CD4-positive, alpha-beta memory T cell (primary cell): ENCODE data around the gene CAMSAP3. TPM values are rescaled to one million over a fixed set of nuclear protein-coding genes. Genes with fewer than 3 reads are reported as not detected.

ENCODE experiments used
- CTCF ChIA-PET: fragments of 350-600 bp; sonication (Branson Sonifier 250); formaldehyde crosslinking; loops from one replicate; lab custom pipeline; 2021; ENCODE audit warnings: inconsistent platforms; ENCODE audit not compliant: partially characterized antibody; lab: Charles Lee
- POLR2A ChIA-PET: fragments of 350-600 bp; sonication (Branson Sonifier 250); formaldehyde crosslinking; loops from one replicate; lab custom pipeline; 2021; ENCODE audit not compliant: partially characterized antibody; lab: Charles Lee
- DNase-seq, 5 donors: peaks; one replicate each; pipeline versions ENCODE4 v3.0.0 to v3.0.0-alpha.2; 2020 to 2022; ENCODE audit warnings: mixed read lengths in 1 of 5
- H3K27ac ChIP-seq: one replicate; pipeline ENCODE4 v1.7.0; 2013; ENCODE audit warnings: low read depth, low read length
- H3K27me3 ChIP-seq: 2 replicates; pipeline ENCODE4 v1.7.0; 2013; ENCODE audit warnings: mild to moderate bottlenecking, low read length, moderate library complexity; ENCODE audit not compliant: insufficient read depth
- H3K36me3 ChIP-seq: 2 replicates; pipeline ENCODE4 v1.7.0; 2013; ENCODE audit warnings: mild to moderate bottlenecking, low read length, moderate library complexity; ENCODE audit not compliant: insufficient read depth
- H3K4me1 ChIP-seq: 2 replicates; pipeline ENCODE4 v1.7.0; 2013; ENCODE audit warnings: mild to moderate bottlenecking, low read length, moderate library complexity; ENCODE audit not compliant: insufficient read depth
- H3K4me3 ChIP-seq, 2 donors: one replicate each; pipeline ENCODE4 v1.7.0; 2013; ENCODE audit warnings: low read length in 2 of 2, mild to moderate bottlenecking in 1 of 2
- H3K9me3 ChIP-seq, 2 donors: one replicate each; pipeline ENCODE4 v1.7.0; 2013; ENCODE audit warnings: low read length in 2 of 2, control low read depth in 1 of 2; ENCODE audit not compliant: control insufficient read depth in 1 of 2
- H3K27ac Mint-ChIP-seq, 7 donors: one replicate each; pipeline ENCODE4 v1.8.0; 2020 to 2021; ENCODE audit warnings: mixed read lengths in 7 of 7, mild to moderate bottlenecking in 6 of 7, inconsistent platforms in 3 of 7, moderate library complexity in 3 of 7
- H3K27me3 Mint-ChIP-seq, 2 donors: one replicate each; pipeline ENCODE4 v1.8.0; 2020 to 2021; ENCODE audit warnings: mixed read lengths in 2 of 2
- H3K36me3 Mint-ChIP-seq, 2 donors: one replicate each; pipeline ENCODE4 v1.8.0; 2020 to 2021; ENCODE audit warnings: mixed read lengths in 2 of 2, inconsistent platforms in 1 of 2, mild to moderate bottlenecking in 1 of 2
- H3K4me1 Mint-ChIP-seq, 4 donors: one replicate each; pipeline ENCODE4 v1.8.0; 2020 to 2021; ENCODE audit warnings: mixed read lengths in 4 of 4, mild to moderate bottlenecking in 1 of 4
- H3K4me3 Mint-ChIP-seq, 8 donors: one replicate each; pipeline ENCODE4 v1.8.0; 2020 to 2021; ENCODE audit warnings: mixed read lengths in 8 of 8, mild to moderate bottlenecking in 7 of 8, moderate library complexity in 6 of 8, inconsistent platforms in 3 of 8
- H3K9me3 Mint-ChIP-seq, 8 donors: one replicate each; pipeline ENCODE4 v1.8.0; 2020 to 2021; ENCODE audit warnings: mixed read lengths in 8 of 8, mild to moderate bottlenecking in 5 of 8, inconsistent platforms in 3 of 8, moderate library complexity in 1 of 8
- intact Hi-C: fragments of 100-400 bp; cut with micrococcal nuclease; formaldehyde crosslinking; loops from one replicate; pipeline ENCODE4 v1.15.1; 2023
- polyA plus RNA-seq, 2 donors: library from polyadenylated mRNA; unstranded; fragments of 300-500 nt; fragmentation: Illumina TruSeq; gene quantifications; one replicate each; pipeline ENCODE4 v1.2.3, GENCODE V29; 2021
- total RNA-seq, 2 experiments: library from RNA; stranded (reverse); gene quantifications; one replicate each; pipeline ENCODE4 v1.2.3, GENCODE V29; 2021

CAMSAP3 gene
- total and polyA plus RNA-seq, 4 experiments from 2014 or later, result 0.07 to 0.19 (median 0.15) TPM; not detected in 1

GRCh38 chr19:7612282-7613274 is 16.9 kb downstream of the CAMSAP3 start:
- CTCF ChIA-PET, result no interaction called here
- Mint-ChIP-seq H3K9me3 (no peaks in the 10 kb centered on the region), H3K4me3 (no peak overlapping the region), H3K27ac (no peak overlapping the region), H3K36me3 (peaks cover 2 to 5% of the 10 kb centered on the region in 2 donors), H3K4me1 (peaks cover 0 to 2% (median 0%) of the 10 kb centered on the region in 4 donors), H3K27me3 (no peaks in the 10 kb centered on the region)
- intact Hi-C loops, result no loop called here
- POLR2A ChIA-PET, result no interaction called here
- no peaks in the 10 kb centered on the region for H3K36me3 ChIP-seq
- H3K4me3 ChIP-seq, result no peak overlapping the region
- no peak overlapping the region for H3K27ac ChIP-seq
- no peaks in the 10 kb centered on the region for H3K27me3 ChIP-seq
- H3K9me3 ChIP-seq, result no peaks in the 10 kb centered on the region
- no peak for DNase-seq
- H3K4me1 ChIP-seq, result no peaks in the 10 kb centered on the region

DNA sequence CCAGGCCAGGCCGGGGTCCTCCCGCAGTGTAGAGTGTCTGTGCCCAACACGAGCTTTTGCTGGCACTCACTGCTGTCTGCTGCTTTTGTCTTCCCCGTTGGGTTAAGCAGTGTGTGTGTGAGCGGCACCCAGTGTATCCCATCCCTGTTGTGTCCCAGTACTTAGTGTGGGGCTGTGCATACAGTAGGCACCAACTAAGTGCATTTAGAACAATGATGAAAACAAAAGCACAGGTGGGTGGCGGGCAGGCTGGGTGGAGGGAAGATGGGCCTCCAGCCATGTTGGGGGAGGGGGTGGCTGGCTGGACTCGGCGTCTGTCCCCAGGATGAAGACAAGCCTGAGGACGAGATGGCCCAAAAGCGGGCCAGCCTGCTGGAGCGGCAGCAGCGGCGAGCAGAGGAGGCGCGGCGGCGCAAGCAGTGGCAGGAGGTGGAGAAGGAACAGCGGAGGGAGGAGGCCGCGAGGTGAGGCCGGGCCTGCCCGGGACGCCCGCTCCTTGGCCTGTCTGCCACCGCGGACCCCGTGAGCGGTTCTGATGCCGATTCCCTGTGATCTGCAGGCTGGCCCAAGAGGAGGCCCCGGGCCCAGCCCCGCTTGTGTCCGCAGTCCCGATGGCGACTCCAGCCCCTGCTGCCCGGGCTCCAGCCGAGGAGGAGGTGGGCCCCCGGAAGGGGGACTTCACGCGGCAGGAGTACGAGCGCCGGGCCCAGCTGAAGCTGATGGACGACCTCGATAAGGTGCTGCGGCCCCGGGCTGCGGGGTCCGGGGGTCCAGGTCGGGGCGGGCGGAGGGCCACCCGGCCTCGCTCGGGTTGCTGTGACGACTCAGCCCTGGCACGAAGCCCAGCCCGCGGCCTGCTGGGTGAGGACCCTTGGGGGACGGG is 19.4 kb downstream of the CAMSAP3 start:
- H3K4me3 Mint-ChIP-seq, result no peak overlapping the region
- ChIA-PET POLR2A (no interaction called here), CTCF (no interaction called here)
- H3K4me1 Mint-ChIP-seq, result no peaks in the 10 kb centered on the region
- H3K27me3 ChIP-seq, result no peaks in the 10 kb centered on the region
- intact Hi-C loops, result no loop called here
- H3K27me3 Mint-ChIP-seq, result no peaks in the 10 kb centered on the region
- no peak overlapping the region for H3K27ac Mint-ChIP-seq
- no peaks in the 10 kb centered on the region for H3K9me3 ChIP-seq
- DNase-seq, result peak in 1 of 5 donors; percentile 9
- peaks cover 3% of the 10 kb centered on the region for H3K36me3 ChIP-seq
- peaks cover 14 to 16% of the 10 kb centered on the region in 2 donors for H3K36me3 Mint-ChIP-seq
- peaks cover 0 to 2% (median 0%) of the 10 kb centered on the region in 8 donors for H3K9me3 Mint-ChIP-seq
- H3K27ac ChIP-seq, result no peak overlapping the region
- H3K4me1 ChIP-seq, result no peaks in the 10 kb centered on the region
- no peak overlapping the region for H3K4me3 ChIP-seq

DNA sequence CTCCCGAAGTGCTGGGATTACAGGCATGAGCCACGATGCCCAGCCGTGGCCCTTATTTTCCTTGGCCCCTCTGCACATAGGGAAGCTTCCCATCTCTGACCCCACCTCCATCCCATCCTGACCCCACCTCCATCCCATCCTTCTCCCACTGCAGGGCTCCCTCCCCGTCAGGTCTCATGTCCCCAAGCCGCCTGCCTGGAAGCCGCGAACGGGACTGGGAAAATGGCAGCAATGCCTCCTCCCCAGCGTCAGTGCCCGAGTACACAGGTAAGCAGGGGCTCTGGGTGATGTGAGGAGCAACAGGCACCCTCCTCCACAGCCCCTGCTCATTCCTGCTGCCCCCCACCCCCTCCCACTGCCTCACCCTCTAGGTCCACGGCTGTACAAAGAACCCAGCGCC is 21.5 kb downstream of the CAMSAP3 start:
- H3K4me3 Mint-ChIP-seq, result no peak overlapping the region
- intact Hi-C loops, result no loop called here
- peaks cover 22 to 35% of the 10 kb centered on the region in 2 donors for H3K36me3 Mint-ChIP-seq
- peaks cover 0 to 6% (median 0%) of the 10 kb centered on the region in 8 donors for H3K9me3 Mint-ChIP-seq
- Histone ChIP-seq H3K36me3 (peaks cover 20% of the 10 kb centered on the region), H3K4me3 (no peak overlapping the region), H3K27me3 (no peaks in the 10 kb centered on the region), H3K9me3 (no peaks in the 10 kb centered on the region), H3K4me1 (no peaks in the 10 kb centered on the region), H3K27ac (no peak overlapping the region)
- DNase-seq, result peak in 1 of 5 donors; percentile 1
- CTCF ChIA-PET, result no interaction called here
- peaks cover 0 to 2% (median 0%) of the 10 kb centered on the region in 4 donors for H3K4me1 Mint-ChIP-seq
- no peak overlapping the region for H3K27ac Mint-ChIP-seq
- H3K27me3 Mint-ChIP-seq, result no peaks in the 10 kb centered on the region
- POLR2A ChIA-PET, result no interaction called here

GRCh38 chr19:7617735-7618134 is 22.1 kb downstream of the CAMSAP3 start:
- Mint-ChIP-seq H3K9me3 (peaks cover 0 to 6% (median 0%) of the 10 kb centered on the region in 8 donors), H3K27ac (no peak overlapping the region), H3K4me1 (peaks cover 0 to 2% (median 0%) of the 10 kb centered on the region in 4 donors), H3K36me3 (peaks cover 24 to 38% of the 10 kb centered on the region in 2 donors), H3K27me3 (no peaks in the 10 kb centered on the region), H3K4me3 (no peak overlapping the region)
- H3K9me3 ChIP-seq, result no peaks in the 10 kb centered on the region
- H3K27me3 ChIP-seq, result no peaks in the 10 kb centered on the region
- H3K4me1 ChIP-seq, result no peaks in the 10 kb centered on the region
- H3K36me3 ChIP-seq, result peaks cover 26% of the 10 kb centered on the region
- CTCF ChIA-PET, result no interaction called here
- POLR2A ChIA-PET, result interaction anchor here (1.2 kb wide), 1 partner anchor 12 kb away, joined by 6 read pairs; the partner anchor contains the start of genes PET100 and XAB2
- no peak for DNase-seq
- no peak overlapping the region for H3K27ac ChIP-seq
- intact Hi-C loops, result no loop called here
- H3K4me3 ChIP-seq, result no peak overlapping the region

DNA sequence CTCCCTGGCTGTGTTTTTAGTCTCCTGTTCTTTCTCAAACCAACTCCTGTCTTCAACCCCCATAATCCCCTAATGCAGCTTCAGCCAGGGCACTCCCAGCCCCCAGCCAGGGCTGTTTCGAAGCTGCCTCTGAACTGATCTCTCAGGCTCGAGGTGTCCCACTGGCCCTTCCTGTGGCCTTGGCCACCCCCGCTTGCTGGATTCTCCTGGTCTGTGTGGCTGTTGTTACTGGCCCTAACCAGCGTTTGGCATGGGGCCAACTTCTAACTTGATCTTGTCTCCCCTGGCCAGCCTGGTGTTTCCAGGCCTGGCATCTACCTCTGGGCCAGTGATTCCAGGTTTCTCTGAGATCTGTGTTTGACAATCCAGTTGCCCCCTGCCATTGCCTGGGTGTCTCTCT is 22.7 kb downstream of the CAMSAP3 start:
- Histone ChIP-seq H3K9me3 (no peaks in the 10 kb centered on the region), H3K27ac (no peak overlapping the region), H3K4me3 (no peak overlapping the region), H3K36me3 (peaks cover 31% of the 10 kb centered on the region), H3K27me3 (no peaks in the 10 kb centered on the region), H3K4me1 (no peaks in the 10 kb centered on the region)
- peaks cover 0 to 6% (median 0%) of the 10 kb centered on the region in 8 donors for H3K9me3 Mint-ChIP-seq
- intact Hi-C loops, result no loop called here
- no peak overlapping the region for H3K4me3 Mint-ChIP-seq
- H3K4me1 Mint-ChIP-seq, result peaks cover 0 to 4% (median 2%) of the 10 kb centered on the region in 4 donors
- ChIA-PET CTCF (no interaction called here), POLR2A (interaction anchor here (1.2 kb wide), 1 partner anchor 11 kb away, joined by 6 read pairs; the partner anchor contains the start of genes PET100 and XAB2)
- H3K27ac Mint-ChIP-seq, result peak overlapping the region in 4 of 7 donors; percentile 19 to 48 (median 32)
- no peaks in the 10 kb centered on the region for H3K27me3 Mint-ChIP-seq
- DNase-seq, result peak in 1 of 5 donors; percentile 30
- H3K36me3 Mint-ChIP-seq, result peaks cover 30 to 44% of the 10 kb centered on the region in 2 donors

DNA sequence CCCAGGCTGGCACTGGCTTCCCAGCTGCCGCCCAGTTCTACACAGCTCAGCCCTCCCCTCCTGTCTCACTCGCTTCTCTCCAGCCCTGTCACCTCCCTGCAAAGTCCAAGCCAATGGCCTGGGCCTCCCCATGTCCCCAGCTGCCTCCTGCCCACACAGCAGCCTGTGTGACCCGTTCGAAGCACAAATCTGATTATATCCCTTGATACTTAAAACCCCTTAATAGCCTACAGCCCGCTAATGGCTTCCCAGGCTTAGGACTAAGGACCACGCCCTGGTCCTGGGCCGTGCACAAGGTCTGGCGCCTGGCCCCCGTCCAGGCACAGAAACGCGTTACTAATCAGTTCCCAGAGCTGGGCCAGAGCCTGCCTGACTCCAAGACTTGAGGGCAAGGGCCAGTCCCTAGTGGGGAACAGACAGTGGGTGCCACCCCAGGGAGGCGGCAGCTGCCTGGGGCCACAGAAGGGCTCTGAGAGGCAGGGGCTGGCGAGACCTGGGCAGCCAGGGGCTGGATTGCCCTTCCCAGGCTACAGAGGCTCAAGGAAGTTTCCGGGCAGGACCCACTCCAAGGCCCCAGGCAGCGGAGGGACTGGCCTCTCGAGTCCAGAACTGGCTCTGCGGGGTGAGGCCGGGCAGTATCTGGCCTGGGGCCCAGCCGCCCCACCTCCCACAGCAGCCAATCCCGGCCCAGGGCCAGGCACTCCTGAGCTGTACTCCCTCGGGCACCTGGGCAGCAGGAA is 23.3 kb downstream of the CAMSAP3 start:
- Mint-ChIP-seq H3K4me1 (peaks cover 0 to 4% (median 2%) of the 10 kb centered on the region in 4 donors), H3K9me3 (peaks cover 0 to 6% (median 0%) of the 10 kb centered on the region in 8 donors), H3K36me3 (peaks cover 30 to 45% of the 10 kb centered on the region in 2 donors), H3K27ac (peak overlapping the region in 1 of 7 donors; percentile 24), H3K4me3 (no peak overlapping the region), H3K27me3 (no peaks in the 10 kb centered on the region)
- H3K27ac ChIP-seq, result no peak overlapping the region
- CTCF ChIA-PET, result no interaction called here
- no peaks in the 10 kb centered on the region for H3K9me3 ChIP-seq
- POLR2A ChIA-PET, result interaction anchor here (1.2 to 2.7 kb wide), 2 partner anchors 10 to 11 kb away, joined by 6 to 8 read pairs; partner anchors contain the start of genes PET100 and XAB2
- no peaks in the 10 kb centered on the region for H3K27me3 ChIP-seq
- no peak overlapping the region for H3K4me3 ChIP-seq
- H3K36me3 ChIP-seq, result peaks cover 31% of the 10 kb centered on the region
- DNase-seq, result peak in 1 of 5 donors; percentile 37
- H3K4me1 ChIP-seq, result no peaks in the 10 kb centered on the region
- intact Hi-C loops, result no loop called here
